ENCODE results near the gene LRRC39. TPM values are rescaled to one million over a fixed set of nuclear protein-coding genes. Genes with fewer than 3 reads are reported as not detected.

The LRRC39 gene
- total RNA-seq, 1 donor from 2014 or later = 1.1 TPM

- no peaks in the 10 kb centered on the region for H3K27me3 Mint-ChIP-seq
- H3K36me3 Mint-ChIP-seq (ENCODE audit: insufficient read depth) = peaks cover 42% of the 10 kb centered on the region
- H3K4me1 Mint-ChIP-seq (ENCODE audit: low read depth) = peaks cover 17% of the 10 kb centered on the region
- TF ChIP-seq CTCF (IDR thresholded peaks at IDR 0.05; ENCODE audit: unreplicated experiment) = no peak
- no peak for DNase-seq (ENCODE audit: low spot score, unreplicated experiment)
- no peak overlapping the region for H3K4me3 Mint-ChIP-seq (ENCODE audit: low read depth)
- no peaks in the 10 kb centered on the region for H3K9me3 Mint-ChIP-seq (ENCODE audit: low read depth)
- no peak overlapping the region for H3K27ac Mint-ChIP-seq
Observed at GRCh38 chr1:100198596-100198995, 20.5 kb upstream of the LRRC39 start.

GRCh38 chr1:100188617-100189016 is 10.6 kb upstream of the LRRC39 start:
- TF ChIP-seq CTCF (IDR thresholded peaks at IDR 0.05; ENCODE audit: unreplicated experiment) = no peak
- no peak overlapping the region for H3K27ac Mint-ChIP-seq
- DNase-seq (ENCODE audit: low spot score, unreplicated experiment) = no peak
- no peak overlapping the region for H3K4me3 Mint-ChIP-seq (ENCODE audit: low read depth)
- no peaks in the 10 kb centered on the region for H3K4me1 Mint-ChIP-seq (ENCODE audit: low read depth)
- H3K9me3 Mint-ChIP-seq (ENCODE audit: low read depth) = peaks cover 2% of the 10 kb centered on the region
- peaks cover 5% of the 10 kb centered on the region for H3K36me3 Mint-ChIP-seq (ENCODE audit: insufficient read depth)
- no peaks in the 10 kb centered on the region for H3K27me3 Mint-ChIP-seq

- H3K27me3 Mint-ChIP-seq = no peaks in the 10 kb centered on the region
- peaks cover 5% of the 10 kb centered on the region for H3K36me3 Mint-ChIP-seq (ENCODE audit: insufficient read depth)
- H3K27ac Mint-ChIP-seq = no peak overlapping the region
- peaks cover 2% of the 10 kb centered on the region for H3K9me3 Mint-ChIP-seq (ENCODE audit: low read depth)
- no peaks in the 10 kb centered on the region for H3K4me1 Mint-ChIP-seq (ENCODE audit: low read depth)
- DNase-seq (ENCODE audit: low spot score, unreplicated experiment) = no peak
- no peak for TF ChIP-seq CTCF (IDR thresholded peaks at IDR 0.05; ENCODE audit: unreplicated experiment)
- no peak overlapping the region for H3K4me3 Mint-ChIP-seq (ENCODE audit: low read depth)
Observed at GRCh38 chr1:100187912-100188311, 9.9 kb upstream of the LRRC39 start.

- H3K27me3 Mint-ChIP-seq = no peaks in the 10 kb centered on the region
- H3K9me3 Mint-ChIP-seq (ENCODE audit: low read depth) = peaks cover 2% of the 10 kb centered on the region
- H3K27ac Mint-ChIP-seq = no peak overlapping the region
- no peak for TF ChIP-seq CTCF (IDR thresholded peaks at IDR 0.05; ENCODE audit: unreplicated experiment)
- H3K36me3 Mint-ChIP-seq (ENCODE audit: insufficient read depth) = peaks cover 5% of the 10 kb centered on the region
- no peaks in the 10 kb centered on the region for H3K4me1 Mint-ChIP-seq (ENCODE audit: low read depth)
- H3K4me3 Mint-ChIP-seq (ENCODE audit: low read depth) = no peak overlapping the region
- no peak for DNase-seq (ENCODE audit: low spot score, unreplicated experiment)
Observed at GRCh38 chr1:100184536-100184935, 6.5 kb upstream of the LRRC39 start.

- Mint-ChIP-seq H3K36me3 (ENCODE audit: insufficient read depth) (peaks cover 5% of the 10 kb centered on the region), H3K4me1 (ENCODE audit: low read depth) (no peaks in the 10 kb centered on the region), H3K4me3 (ENCODE audit: low read depth) (no peak overlapping the region), H3K27ac (no peak overlapping the region), H3K27me3 (no peaks in the 10 kb centered on the region), H3K9me3 (ENCODE audit: low read depth) (peaks cover 2% of the 10 kb centered on the region)
- TF ChIP-seq CTCF (IDR thresholded peaks at IDR 0.05; ENCODE audit: unreplicated experiment) = no peak
- DNase-seq (ENCODE audit: low spot score, unreplicated experiment) = no peak
Observed at GRCh38 chr1:100183370-100183769, 5.3 kb upstream of the LRRC39 start.

Measured in progenitor cell of endocrine pancreas (in vitro differentiated cells).